Kidney (tissue), 14 donors: ENCODE data around the gene ARHGEF6. TPM values are rescaled to one million over a fixed set of nuclear protein-coding genes. Genes with fewer than 3 reads are reported as not detected.

Source experiments
- DNase-seq, 5 donors: peaks; one replicate each; pipeline ENCODE4 v3.0.0-alpha.2; 2013 to 2020
- FAIRE-seq: peaks from 2 replicates; lab custom pipeline; 2012; peaks lifted over from hg19 to GRCh38; lab: Jason Lieb, UNC
- H3K27ac ChIP-seq, 2 donors: one replicate each; pipeline ENCODE4 v1.7.0; 2013; ENCODE audit warnings: low read depth in 2 of 2, low read length in 2 of 2, inconsistent platforms in 1 of 2
- H3K27me3 ChIP-seq: one replicate; pipeline ENCODE4 v1.7.1; 2013; ENCODE audit warnings: low read length, inconsistent platforms; ENCODE audit not compliant: control insufficient read depth, insufficient read depth
- H3K36me3 ChIP-seq, 3 donors: one replicate each; pipeline versions ENCODE4 v1.7.0 to v1.7.1; 2013; ENCODE audit warnings: low read length in 3 of 3, control low read depth in 1 of 3, inconsistent platforms in 1 of 3; ENCODE audit not compliant: insufficient read depth in 3 of 3, control insufficient read depth in 2 of 3
- H3K4me1 ChIP-seq, 3 donors: one replicate each; pipeline versions ENCODE4 v1.7.0 to v1.7.1; 2013; ENCODE audit warnings: low read length in 3 of 3, inconsistent platforms in 1 of 3, low read depth in 1 of 3; ENCODE audit not compliant: control insufficient read depth in 2 of 3, insufficient read depth in 2 of 3
- H3K4me3 ChIP-seq, 3 donors: one replicate each; pipeline versions ENCODE4 v1.7.0 to v1.8.1; 2013; ENCODE audit warnings: low read length in 3 of 3, control low read depth in 1 of 3, inconsistent platforms in 1 of 3
- H3K9ac ChIP-seq, 3 donors: one replicate each; pipeline versions ENCODE4 v1.7.0 to v1.7.1; 2013; ENCODE audit warnings: low read length in 3 of 3, control low read depth in 1 of 3, inconsistent platforms in 1 of 3
- H3K9me3 ChIP-seq, 3 donors: one replicate each; pipeline versions ENCODE4 v1.7.0 to v1.7.1; 2013; ENCODE audit warnings: low read length in 3 of 3, control low read depth in 1 of 3, inconsistent platforms in 1 of 3; ENCODE audit not compliant: control insufficient read depth in 2 of 3, insufficient read depth in 1 of 3
- intact Hi-C: fragments of 100-400 bp; cut with DNase I; formaldehyde crosslinking; loops from one replicate; pipeline ENCODE4 v1.11.1; 2022
- polyA plus RNA-seq: library from polyadenylated mRNA; stranded (reverse); fragments of 350-450 nt; fragmentation: Illumina TruSeq; extraction: RNeasy Lipid Tissue Mini Kit (QIAGEN cat#74804); gene quantifications from one replicate; pipeline ENCODE4 v1.2.3, GENCODE V29; 2014; ENCODE audit warnings: low read depth, low replicate concordance; ENCODE audit not compliant: insufficient read depth
- total RNA-seq: library from RNA; stranded (reverse); fragmentation: NEBNext Ultra II Directional; extraction: Animal tissue kit (Norgen Biotek cat#: 25700); gene quantifications from one replicate; pipeline ENCODE4 v1.2.1, GENCODE V29; 2021
- TF ChIP-seq, protein P1 (sequence below): IDR thresholded peaks from 3 replicates; pipeline ENCODE4 v1.5.1; 2012; ENCODE audit warnings: mild to moderate bottlenecking, moderate library complexity, borderline replicate concordance; ENCODE audit not compliant: insufficient read depth; ENCODE audit errors: extremely low read depth
- donor health status: control.
- donor health status: control.
- donor health status: control.
- donor health status: control.
- donor health status: control.
- donor health status: DM: yes; HTN: yes; CAD: no.
- donor health status: Normal renal cell carcinoma (clear cell type).

Gene ARHGEF6
- total and polyA plus RNA-seq, 2 donors from 2014 or later: 4.1 to 15.8 TPM

DNA sequence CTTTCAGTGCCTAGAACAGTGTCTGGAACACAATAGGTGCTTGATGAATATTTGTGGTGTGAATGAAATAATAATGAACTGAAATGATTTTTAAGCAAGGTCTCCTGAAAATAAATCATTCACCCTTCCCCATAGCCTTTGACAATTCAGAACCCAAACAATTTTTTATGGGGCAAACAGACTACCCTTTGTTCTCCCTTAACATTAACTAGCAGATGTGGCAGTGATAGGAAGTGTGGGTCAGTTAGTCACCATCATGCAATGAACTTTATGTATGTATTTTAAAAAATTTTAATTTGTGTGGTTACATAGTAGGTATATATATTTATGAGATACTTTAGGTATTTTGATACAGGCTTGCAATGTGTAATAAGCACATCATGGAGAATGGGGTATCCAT lies 160.0 kb downstream of the ARHGEF6 start:
- H3K9me3 ChIP-seq: no peaks in the 10 kb centered on the region
- no peak overlapping the region for H3K27ac ChIP-seq
- H3K36me3 ChIP-seq: no peaks in the 10 kb centered on the region
- H3K4me3 ChIP-seq: no peak overlapping the region
- intact Hi-C loops: no loop called here
- H3K27me3 ChIP-seq: no peaks in the 10 kb centered on the region
- no peaks in the 10 kb centered on the region for H3K4me1 ChIP-seq
- TF ChIP-seq, protein P1, sequence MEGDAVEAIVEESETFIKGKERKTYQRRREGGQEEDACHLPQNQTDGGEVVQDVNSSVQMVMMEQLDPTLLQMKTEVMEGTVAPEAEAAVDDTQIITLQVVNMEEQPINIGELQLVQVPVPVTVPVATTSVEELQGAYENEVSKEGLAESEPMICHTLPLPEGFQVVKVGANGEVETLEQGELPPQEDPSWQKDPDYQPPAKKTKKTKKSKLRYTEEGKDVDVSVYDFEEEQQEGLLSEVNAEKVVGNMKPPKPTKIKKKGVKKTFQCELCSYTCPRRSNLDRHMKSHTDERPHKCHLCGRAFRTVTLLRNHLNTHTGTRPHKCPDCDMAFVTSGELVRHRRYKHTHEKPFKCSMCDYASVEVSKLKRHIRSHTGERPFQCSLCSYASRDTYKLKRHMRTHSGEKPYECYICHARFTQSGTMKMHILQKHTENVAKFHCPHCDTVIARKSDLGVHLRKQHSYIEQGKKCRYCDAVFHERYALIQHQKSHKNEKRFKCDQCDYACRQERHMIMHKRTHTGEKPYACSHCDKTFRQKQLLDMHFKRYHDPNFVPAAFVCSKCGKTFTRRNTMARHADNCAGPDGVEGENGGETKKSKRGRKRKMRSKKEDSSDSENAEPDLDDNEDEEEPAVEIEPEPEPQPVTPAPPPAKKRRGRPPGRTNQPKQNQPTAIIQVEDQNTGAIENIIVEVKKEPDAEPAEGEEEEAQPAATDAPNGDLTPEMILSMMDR: no peak
- no peak for DNase-seq
- FAIRE-seq: no peak
- no peak overlapping the region for H3K9ac ChIP-seq

DNA sequence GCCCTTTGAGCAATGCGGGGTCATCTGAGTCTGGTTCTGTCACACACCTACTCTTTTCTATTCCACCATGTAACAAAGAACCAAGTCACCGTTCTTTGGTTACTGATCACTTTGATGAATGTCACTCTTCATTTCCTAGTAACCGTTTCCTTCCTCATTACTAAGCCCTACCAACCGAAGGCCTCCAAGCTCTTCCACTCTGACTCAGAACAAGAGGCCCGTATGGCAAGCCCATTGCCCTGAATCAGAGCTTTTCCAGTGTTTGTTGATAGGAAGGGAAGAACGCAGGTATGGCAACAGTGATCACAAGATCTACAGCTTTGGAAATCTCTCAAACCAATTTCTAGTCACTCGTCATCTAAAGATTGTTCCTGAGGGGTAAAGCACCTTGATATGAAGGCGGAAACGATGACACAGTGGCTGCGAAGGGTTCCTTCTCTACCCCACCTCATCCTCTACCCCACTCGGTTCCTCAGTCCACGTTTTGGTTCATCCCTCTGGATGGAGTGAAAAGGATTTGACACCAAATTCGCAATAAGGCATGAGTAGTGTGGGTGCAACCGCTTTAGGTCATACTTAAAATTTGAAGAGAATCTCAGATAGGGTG lies 160.7 kb downstream of the ARHGEF6 start:
- FAIRE-seq (no peak), DNase-seq (no peak)
- no peaks in the 10 kb centered on the region for H3K36me3 ChIP-seq
- H3K4me1 ChIP-seq: no peaks in the 10 kb centered on the region
- H3K27ac ChIP-seq: no peak overlapping the region
- H3K9ac ChIP-seq: no peak overlapping the region
- H3K9me3 ChIP-seq: no peaks in the 10 kb centered on the region
- H3K4me3 ChIP-seq: no peak overlapping the region
- no peaks in the 10 kb centered on the region for H3K27me3 ChIP-seq
- intact Hi-C loops: no loop called here
- TF ChIP-seq, protein P1: no peak

DNA sequence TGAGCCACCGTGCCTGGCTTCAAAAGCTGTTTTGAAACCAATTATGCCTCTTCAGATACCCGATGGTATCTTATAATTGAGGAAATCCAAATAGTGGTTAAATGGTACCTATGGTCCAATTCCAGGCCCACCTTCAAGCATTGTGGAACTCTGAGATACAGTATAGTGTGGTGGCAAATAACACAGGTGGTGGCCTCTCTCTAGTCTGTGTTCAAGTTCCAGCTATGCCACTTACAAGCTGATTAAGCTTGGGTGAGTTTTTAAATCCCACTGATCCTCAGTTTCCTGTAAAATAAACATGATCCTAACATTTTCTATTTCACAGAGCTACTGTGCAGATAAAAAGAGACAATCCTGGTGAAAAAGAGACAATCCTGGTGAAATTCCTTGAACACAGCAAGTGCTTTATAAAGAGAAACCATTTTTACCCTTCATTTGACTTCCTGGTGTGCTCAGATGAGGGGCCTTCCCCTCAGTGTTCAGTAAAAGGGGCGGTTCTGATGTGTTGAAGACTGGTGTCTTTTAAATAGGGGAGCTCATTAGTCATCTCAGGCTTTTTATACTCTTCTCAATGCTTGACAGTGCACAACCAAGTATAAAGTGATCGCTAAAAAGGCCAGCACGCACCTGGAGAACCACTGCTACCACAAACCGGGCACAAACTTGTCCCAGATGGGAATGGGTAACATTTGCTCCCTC lies 163.6 kb downstream of the ARHGEF6 start:
- H3K27me3 ChIP-seq: no peaks in the 10 kb centered on the region
- DNase-seq (no peak), FAIRE-seq (no peak)
- H3K9me3 ChIP-seq: no peaks in the 10 kb centered on the region
- H3K36me3 ChIP-seq: no peaks in the 10 kb centered on the region
- no peaks in the 10 kb centered on the region for H3K4me1 ChIP-seq
- no peak overlapping the region for H3K9ac ChIP-seq
- H3K4me3 ChIP-seq: no peak overlapping the region
- H3K27ac ChIP-seq: no peak overlapping the region
- TF ChIP-seq, protein P1: no peak
- intact Hi-C loops: no loop called here

Other genes with a start within 250 kb of the ARHGEF6 start
- gene VGLL1, start 248.7 kb downstream of the ARHGEF6 start, total RNA-seq: 2.2 TPM
- 5.5 TPM for gene VGLL1, start 248.7 kb downstream of the ARHGEF6 start, polyA plus RNA-seq
- gene CD40LG, start 132.8 kb downstream of the ARHGEF6 start, total RNA-seq: 0.85 TPM
- gene CD40LG, start 132.8 kb downstream of the ARHGEF6 start, polyA plus RNA-seq: 0.22 TPM
- gene RBMX, start 99.8 kb upstream of the ARHGEF6 start, total RNA-seq: 143 TPM
- 95.0 TPM for gene RBMX, start 99.8 kb upstream of the ARHGEF6 start, polyA plus RNA-seq